Bronchus fibroblast of lung (primary cell): Measurements from ENCODE around the gene EDNRA. TPM values are rescaled to one million over a fixed set of nuclear protein-coding genes. Genes with fewer than 3 reads are reported as not detected.

Experiments used
- total RNA-seq: library from RNA; depleted of rRNA; stranded (reverse); fragments of >200 nt; gene quantifications from 2 replicates; pipeline ENCODE4 v1.2.3, GENCODE V29; 2015

Gene EDNRA
- total RNA-seq, result 3.0 and 3.2 TPM in 2 replicates

DNA sequence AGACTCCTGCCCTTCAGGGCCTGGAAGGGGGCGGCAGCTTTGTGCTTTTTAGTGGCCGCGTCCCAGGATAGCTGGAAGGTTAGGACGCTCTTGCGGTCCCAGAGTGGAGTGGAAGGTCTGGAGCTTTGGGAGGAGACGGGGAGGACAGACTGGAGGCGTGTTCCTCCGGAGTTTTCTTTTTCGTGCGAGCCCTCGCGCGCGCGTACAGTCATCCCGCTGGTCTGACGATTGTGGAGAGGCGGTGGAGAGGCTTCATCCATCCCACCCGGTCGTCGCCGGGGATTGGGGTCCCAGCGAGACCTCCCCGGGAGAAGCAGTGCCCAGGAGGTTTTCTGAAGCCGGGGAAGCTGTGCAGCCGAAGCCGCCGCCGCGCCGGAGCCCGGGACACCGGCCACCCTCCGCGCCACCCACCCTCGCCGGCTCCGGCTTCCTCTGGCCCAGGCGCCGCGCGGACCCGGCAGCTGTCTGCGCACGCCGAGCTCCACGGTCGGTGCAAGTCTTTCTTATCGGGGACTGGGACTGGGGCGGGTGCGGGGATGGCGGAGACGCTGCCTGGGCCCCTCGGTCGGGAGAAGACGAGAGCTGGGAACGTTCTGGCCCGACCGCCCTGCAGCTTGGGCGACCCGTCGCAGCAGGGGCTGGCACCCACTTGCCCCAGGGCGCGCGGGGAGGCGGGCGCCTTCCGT, at the start of gene EDNRA:
Gene EDNRA, plus strand, starts transcription at position 207 of the 686 bp plus-strand sequence. CDS start 4,585 bp downstream, outside the sequence.

Other genes starting within 250 kb of the EDNRA start
- 22.4 and 23.3 TPM in 2 replicates for gene TMEM184C, start 136.3 kb downstream of the EDNRA start, total RNA-seq
- 7.1 and 8.7 TPM in 2 replicates for gene PRMT9, start 203.1 kb downstream of the EDNRA start, total RNA-seq